K562 (cell line): ENCODE results near the gene C5orf52.
"Not testable (repeated sequence)": the region's sequence is repeated elsewhere in the genome, so short reads cannot be mapped to it uniquely, and the experiment has no call there.

ENCODE experiments used
- EGR1 ChIP-seq: fragments of 450-650 bp; conservative IDR thresholded peaks from 2 replicates; pipeline ENCODE4 v1.6.1; 2017; ENCODE audit warnings: mild to moderate bottlenecking
- ELF1 ChIP-seq: fragments of 200-800 bp; sonication (Bioruptor generic); IDR thresholded peaks from 2 replicates; pipeline ENCODE4 v1.6.1; 2016; ENCODE audit warnings: missing genetic modification characterization, missing compliant biosample characterization
- MAFK ChIP-seq: IDR thresholded peaks from 2 replicates; pipeline ENCODE4 v1.6.1; 2011; ENCODE audit warnings: low read length, improper control_type of control experiment
- SRSF7 ChIP-seq: fragments of 200-400 bp; formaldehyde crosslinking; optimal IDR thresholded peaks from 2 replicates; pipeline ENCODE3; 2017; ENCODE audit warnings: mild to moderate bottlenecking, low read depth, low read length
- ZHX1 ChIP-seq: fragments of 150-350 bp; conservative IDR thresholded peaks from 2 replicates; pipeline ENCODE4 v1.6.1; 2014; ENCODE audit warnings: low read length

- TF ChIP-seq ZHX1; ELF1 (tag); EGR1; SRSF7; MAFK: not testable (repeated sequence)
These were observed 27.3 kb downstream of the C5orf52 start for GRCh38 chr5:157698674-157699073.
